ENCODE measurements around the gene RNF126. TPM values are rescaled to one million over a fixed set of nuclear protein-coding genes. Genes with fewer than 3 reads are reported as not detected.

RNF126 gene
- total and polyA plus RNA-seq, 2 of the 4 experiments (the other 2 are of a cell fraction): 7.0 to 27.4 TPM

Other genes with a start within 250 kb of the RNF126 start
- under 0.01 TPM in 1 of 2 replicates, not detected in the other for gene SHC2, start 202.2 kb downstream of the RNF126 start, total RNA-seq (2012; rRNA removed)
- gene SHC2, start 202.2 kb downstream of the RNF126 start, polyA plus RNA-seq (2012; rRNA removed): 0.68 and 0.72 TPM in 2 replicates
- gene MADCAM1, start 166.7 kb downstream of the RNF126 start, total RNA-seq (2012; rRNA removed): not detected in 2 replicates
- 0.24 and 0.26 TPM in 2 replicates for gene MADCAM1, start 166.7 kb downstream of the RNF126 start, polyA plus RNA-seq (2012; rRNA removed)
- gene TPGS1, start 155.7 kb downstream of the RNF126 start, total RNA-seq (2012; rRNA removed): 2.7 and 4.2 TPM in 2 replicates
- gene TPGS1, start 155.7 kb downstream of the RNF126 start, polyA plus RNA-seq (2012; rRNA removed): 6.3 and 13.9 TPM in 2 replicates
- 35.7 and 39.2 TPM in 2 replicates for gene CDC34, start 131.5 kb downstream of the RNF126 start, total RNA-seq (2012; rRNA removed)
- 68.9 and 80.8 TPM in 2 replicates for gene CDC34, start 131.5 kb downstream of the RNF126 start, polyA plus RNA-seq (2012; rRNA removed)
- not detected in 2 replicates for gene GZMM, start 119.2 kb downstream of the RNF126 start, total RNA-seq (2012; rRNA removed)
- 0.11 and 0.24 TPM in 2 replicates for gene GZMM, start 119.2 kb downstream of the RNF126 start, polyA plus RNA-seq (2012; rRNA removed)
- gene BSG, start 90.6 kb downstream of the RNF126 start, total RNA-seq (2012; rRNA removed): 129 and 130 TPM in 2 replicates
- 698 and 994 TPM in 2 replicates for gene BSG, start 90.6 kb downstream of the RNF126 start, polyA plus RNA-seq (2012; rRNA removed)
- gene HCN2, start 73.3 kb downstream of the RNF126 start, total RNA-seq (2012; rRNA removed): 0.56 and 0.72 TPM in 2 replicates
- gene HCN2, start 73.3 kb downstream of the RNF126 start, polyA plus RNA-seq (2012; rRNA removed): 2.0 and 2.6 TPM in 2 replicates
- gene POLRMT, start 29.7 kb downstream of the RNF126 start, total RNA-seq (2012; rRNA removed): 9.9 and 10.3 TPM in 2 replicates
- 29.6 and 44.6 TPM in 2 replicates for gene POLRMT, start 29.7 kb downstream of the RNF126 start, polyA plus RNA-seq (2012; rRNA removed)
- gene FGF22, start 23.3 kb downstream of the RNF126 start, total RNA-seq (2012; rRNA removed): not detected in 2 replicates
- gene FGF22, start 23.3 kb downstream of the RNF126 start, polyA plus RNA-seq (2012; rRNA removed): 0.14 and 0.24 TPM in 2 replicates
- gene FSTL3, start 13.2 kb upstream of the RNF126 start, total RNA-seq (2012; rRNA removed): 32.3 and 39.4 TPM in 2 replicates
- gene FSTL3, start 13.2 kb upstream of the RNF126 start, polyA plus RNA-seq (2012; rRNA removed): 76.9 and 107 TPM in 2 replicates
- not detected in 2 replicates for gene PRSS57, start 32.2 kb upstream of the RNF126 start, total RNA-seq (2012; rRNA removed)
- gene PRSS57, start 32.2 kb upstream of the RNF126 start, polyA plus RNA-seq (2012; rRNA removed): not detected in 2 replicates
- 2.2 TPM in 2 replicates for gene PALM, start 45.7 kb upstream of the RNF126 start, total RNA-seq (2012; rRNA removed)
- 7.4 and 8.3 TPM in 2 replicates for gene PALM, start 45.7 kb upstream of the RNF126 start, polyA plus RNA-seq (2012; rRNA removed)
- gene MISP, start 87.9 kb upstream of the RNF126 start, total RNA-seq (2012; rRNA removed): not detected in 2 replicates
- gene MISP, start 87.9 kb upstream of the RNF126 start, polyA plus RNA-seq (2012; rRNA removed): 0.03 TPM in 1 of 2 replicates, not detected in the other
- gene PTBP1, start 134.2 kb upstream of the RNF126 start, total RNA-seq (2012; rRNA removed): 95.5 and 146 TPM in 2 replicates
- 269 and 483 TPM in 2 replicates for gene PTBP1, start 134.2 kb upstream of the RNF126 start, polyA plus RNA-seq (2012; rRNA removed)
- gene PLPPR3, start 158.7 kb upstream of the RNF126 start, total RNA-seq (2012; rRNA removed): 0.36 and 0.56 TPM in 2 replicates
- 1.2 and 2.0 TPM in 2 replicates for gene PLPPR3, start 158.7 kb upstream of the RNF126 start, polyA plus RNA-seq (2012; rRNA removed)
- not detected in 2 replicates for gene AZU1, start 164.6 kb upstream of the RNF126 start, total RNA-seq (2012; rRNA removed)
- 0.12 TPM in 1 of 2 replicates, not detected in the other for gene AZU1, start 164.6 kb upstream of the RNF126 start, polyA plus RNA-seq (2012; rRNA removed)
- not detected in 2 replicates for gene PRTN3, start 177.8 kb upstream of the RNF126 start, total RNA-seq (2012; rRNA removed)
- gene PRTN3, start 177.8 kb upstream of the RNF126 start, polyA plus RNA-seq (2012; rRNA removed): not detected in 2 replicates
- not detected in 2 replicates for gene ELANE, start 189.1 kb upstream of the RNF126 start, total RNA-seq (2012; rRNA removed)
- gene ELANE, start 189.1 kb upstream of the RNF126 start, polyA plus RNA-seq (2012; rRNA removed): 0.24 and 0.27 TPM in 2 replicates
- 1.1 and 1.4 TPM in 2 replicates for gene CFD, start 196.4 kb upstream of the RNF126 start, total RNA-seq (2012; rRNA removed)
- 2.8 and 3.8 TPM in 2 replicates for gene CFD, start 196.4 kb upstream of the RNF126 start, polyA plus RNA-seq (2012; rRNA removed)
- 8.1 and 15.3 TPM in 2 replicates for gene MED16, start 230.0 kb upstream of the RNF126 start, total RNA-seq (2012; rRNA removed)
- 40.2 and 49.0 TPM in 2 replicates for gene MED16, start 230.0 kb upstream of the RNF126 start, polyA plus RNA-seq (2012; rRNA removed)
- not detected in 2 replicates for gene RNU6-9, start 230.3 kb upstream of the RNF126 start, total RNA-seq (2012; rRNA removed)
- not detected in 2 replicates for gene RNU6-9, start 230.3 kb upstream of the RNF126 start, polyA plus RNA-seq (2012; rRNA removed)